Measurements from ENCODE around the gene NCAPD3.

- no peak for TF ChIP-seq IFI16 (CRISPR knock-in tag; IDR thresholded peaks at IDR 0.05)
- no peak for TF ChIP-seq RNF2 (IDR thresholded peaks at IDR 0.05)
- TF ChIP-seq REST (IDR thresholded peaks at IDR 0.05; ENCODE audit: borderline replicate concordance), result no peak
- no peak for TF ChIP-seq REST (CRISPR knock-in tag; IDR thresholded peaks at IDR 0.05; ENCODE audit: low read depth)
- no peak for TF ChIP-seq JUND (IDR thresholded peaks at IDR 0.05; ENCODE audit: borderline replicate concordance, low read depth, low read length)
- no peak for TF ChIP-seq JUND (tag; IDR thresholded peaks at IDR 0.05; ENCODE audit: borderline replicate concordance, low read depth, low read length)
- no peak for TF ChIP-seq FOSL1 (tag; conservative IDR thresholded peaks at IDR 0.05)
- no peak for TF ChIP-seq CTCF (IDR thresholded peaks at IDR 0.05 in 2 of 3, conservative IDR thresholded peaks at IDR 0.05 in 1 of 3; ENCODE audit: insufficient read depth in 2 of 3, low read depth in 1 of 3, low read length in 3 of 3)
Observed at GRCh38 chr11:134143801-134144200, 80.0 kb downstream of the NCAPD3 start.
